ENCODE measurements around the gene USO1.
"Not testable (repeated sequence)": the region's sequence is repeated elsewhere in the genome, so short reads cannot be mapped to it uniquely, and the experiment has no call there.

Gene USO1

DNA sequence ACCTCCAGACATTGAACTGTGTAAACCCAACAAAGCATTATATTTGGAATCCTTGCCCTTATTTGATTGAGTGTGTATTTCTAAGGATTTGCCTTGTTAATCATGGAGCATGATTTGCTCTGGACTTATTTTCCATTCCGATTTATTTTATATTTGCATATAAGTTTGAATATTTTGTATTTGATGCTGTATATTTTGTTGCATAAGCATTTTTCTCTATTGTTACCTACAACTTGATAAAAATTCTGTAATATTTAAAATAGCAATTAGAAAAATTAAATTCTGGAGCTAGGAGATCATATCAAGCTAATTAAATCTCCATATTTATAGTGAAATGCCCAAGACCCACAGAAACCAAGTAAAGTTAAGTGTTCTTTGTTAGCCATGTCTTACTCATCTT lies 47.2 kb downstream of the USO1 start:
- DNase-seq (ENCODE audit: low read depth, low spot score) = no peak

DNA sequence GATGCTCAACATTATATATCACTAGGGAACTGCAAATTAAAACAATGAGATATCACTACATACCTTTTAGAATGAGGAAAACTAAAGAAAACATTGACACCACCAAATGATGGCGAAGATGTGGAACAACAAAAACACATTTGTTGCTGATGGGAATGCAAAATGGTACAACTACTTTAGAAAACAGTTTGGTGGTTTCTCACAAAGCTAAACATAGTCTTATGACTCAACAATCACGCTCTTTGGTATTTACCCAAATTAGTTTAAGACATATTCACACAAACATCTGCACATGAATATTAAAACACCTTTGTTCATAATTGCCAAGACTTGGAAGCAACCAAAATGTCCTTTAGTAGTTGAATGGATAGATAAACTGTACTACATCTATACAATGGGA lies 53.2 kb downstream of the USO1 start:
- DNase-seq (ENCODE audit: low read depth, low spot score) = no peak

DNA sequence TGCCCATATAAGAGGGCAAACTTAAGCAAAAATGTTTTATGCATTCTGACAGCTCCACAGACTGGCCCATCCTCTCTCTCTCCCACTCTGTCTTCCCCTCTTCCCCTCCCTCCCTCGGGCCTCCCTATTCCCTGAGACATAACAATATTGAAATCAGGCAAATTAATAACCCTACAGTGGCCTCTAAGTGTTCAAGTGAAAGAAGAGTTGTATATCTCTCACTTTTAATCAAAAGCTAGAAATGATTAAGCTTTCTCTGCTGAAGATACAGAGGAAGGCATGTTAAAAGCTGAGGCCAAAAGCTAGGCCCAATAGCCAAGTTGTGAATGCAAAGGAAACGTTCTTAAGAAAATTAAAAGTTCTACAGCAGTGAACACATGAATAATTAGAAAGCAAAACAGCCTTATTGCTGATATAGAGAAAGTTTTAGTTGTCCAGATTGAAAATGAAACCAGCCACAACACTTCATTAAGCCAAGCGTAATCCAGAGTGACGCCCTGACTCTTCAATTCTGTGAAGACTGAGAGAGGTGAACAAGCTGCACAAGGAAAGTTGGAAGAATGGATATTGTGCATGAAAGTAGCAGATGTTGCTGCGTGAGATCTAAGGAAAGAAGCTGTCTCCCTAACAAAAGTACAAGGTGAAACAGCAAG lies 54.9 kb downstream of the USO1 start:
- DNase-seq (ENCODE audit: low read depth, low spot score) = no peak

DNA sequence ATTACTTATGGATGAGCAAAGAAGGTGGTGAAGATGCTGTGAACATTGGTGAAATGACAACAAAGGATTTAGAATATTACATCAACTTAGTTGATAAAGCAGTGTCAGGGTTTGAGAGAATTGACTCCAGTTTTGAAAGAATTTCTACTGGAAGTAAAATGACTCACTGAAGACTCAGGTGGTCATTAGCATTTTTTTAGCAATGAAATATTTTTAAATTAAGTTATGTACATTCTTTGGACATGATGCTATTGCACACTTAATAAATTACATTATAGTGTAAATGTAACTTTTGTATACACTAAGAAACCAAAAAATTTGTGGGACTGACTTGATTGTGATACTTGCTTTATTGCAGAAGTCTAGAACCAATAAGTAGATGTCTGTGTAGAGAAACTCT lies 56.9 kb downstream of the USO1 start:
- no peak for DNase-seq (ENCODE audit: low read depth, low spot score)

DNA sequence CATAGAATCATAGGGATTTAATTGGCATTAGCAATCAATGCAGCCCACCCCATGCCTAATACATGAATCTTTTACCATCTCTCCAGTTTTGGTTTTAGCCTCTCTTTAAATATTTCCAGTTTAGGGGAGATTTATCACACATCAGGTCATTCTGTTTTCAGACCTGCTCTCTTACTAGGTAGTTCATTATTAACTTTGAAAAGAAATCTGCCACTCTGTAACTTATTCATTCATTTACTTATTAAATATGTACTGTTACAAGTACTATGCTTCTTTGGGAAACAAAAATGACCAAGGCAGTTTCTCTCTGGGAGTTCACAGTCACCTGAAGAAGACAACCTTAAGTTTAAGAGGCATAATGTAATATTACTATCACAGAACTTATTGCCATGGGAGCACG lies 62.1 kb downstream of the USO1 start:
- DNase-seq (ENCODE audit: low read depth, low spot score) = no peak

DNA sequence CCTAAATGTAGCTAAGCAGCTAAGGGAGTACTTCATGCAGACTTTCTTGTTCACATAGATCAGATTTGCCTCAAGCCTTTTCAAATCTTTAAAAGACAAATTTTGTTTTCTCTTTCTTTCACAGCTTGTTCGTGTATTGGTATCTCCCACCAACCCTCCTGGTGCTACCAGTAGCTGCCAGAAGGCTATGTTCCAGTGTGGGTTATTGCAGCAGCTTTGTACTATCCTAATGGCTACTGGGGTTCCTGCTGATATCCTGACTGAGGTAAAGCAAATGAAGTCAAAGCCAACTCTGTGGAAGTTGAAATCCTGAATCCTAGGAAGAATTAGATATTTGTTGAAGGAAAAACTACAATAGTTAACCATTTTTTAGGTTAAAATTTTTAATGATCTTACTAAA lies 62.6 kb downstream of the USO1 start:
- no peak for DNase-seq (ENCODE audit: low read depth, low spot score)

DNA sequence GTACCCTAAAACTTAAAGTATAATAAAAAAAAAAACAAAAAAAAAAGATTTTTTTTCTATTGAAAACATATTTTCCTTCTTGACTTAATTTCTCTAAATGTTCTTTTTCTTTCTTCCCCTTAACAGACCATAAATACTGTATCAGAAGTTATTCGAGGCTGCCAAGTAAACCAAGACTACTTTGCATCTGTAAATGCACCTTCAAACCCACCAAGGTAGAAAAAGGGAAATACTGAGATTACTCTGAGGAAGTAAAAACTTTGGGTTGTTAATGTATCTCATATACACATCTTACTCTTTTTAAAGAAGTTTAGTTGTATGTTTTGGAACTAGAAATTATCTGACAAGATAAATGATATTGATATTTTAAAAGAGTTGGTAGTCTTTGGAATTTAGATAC lies 65.6 kb downstream of the USO1 start:
- no peak for DNase-seq (ENCODE audit: low read depth, low spot score)

DNA sequence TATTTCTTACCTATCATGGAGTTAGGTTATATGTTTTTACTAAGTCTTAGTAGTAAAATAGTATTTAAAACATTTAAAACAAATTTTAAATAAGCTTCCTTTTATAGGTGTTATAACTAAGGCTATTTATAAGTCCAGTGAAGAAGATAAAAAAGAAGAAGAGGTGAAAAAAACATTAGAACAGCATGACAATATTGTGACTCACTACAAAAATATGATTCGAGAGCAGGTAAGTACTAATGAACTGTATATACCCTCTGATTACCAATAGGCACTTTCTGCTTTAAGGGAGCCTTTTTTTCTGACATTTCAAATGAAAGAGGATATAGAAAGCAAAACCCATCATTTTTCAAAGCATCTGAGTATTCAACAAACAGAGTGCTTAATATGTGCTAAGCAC lies 76.6 kb downstream of the USO1 start:
- no peak for DNase-seq (ENCODE audit: low read depth, low spot score)

DNA sequence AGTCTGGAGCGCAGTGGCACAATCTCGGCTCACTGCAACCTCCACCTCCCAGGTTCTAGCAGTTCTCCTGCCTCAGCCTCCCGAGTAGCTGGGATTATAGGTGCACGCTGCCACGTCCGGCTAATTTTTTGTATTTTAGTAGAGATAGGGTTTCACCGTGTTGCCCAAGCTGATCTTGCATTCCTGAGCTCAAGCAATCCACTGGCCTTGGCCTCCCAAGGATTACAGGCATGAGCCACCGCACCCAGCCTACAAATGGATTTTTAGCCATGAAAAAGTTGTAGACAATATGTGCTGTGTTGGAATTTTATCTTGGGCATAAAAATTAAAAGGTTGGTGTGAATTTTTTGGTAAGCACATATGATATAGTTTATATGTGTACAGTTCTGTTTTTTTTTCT lies 81.7 kb downstream of the USO1 start:
- DNase-seq (ENCODE audit: low read depth, low spot score) = not testable (repeated sequence)

DNA sequence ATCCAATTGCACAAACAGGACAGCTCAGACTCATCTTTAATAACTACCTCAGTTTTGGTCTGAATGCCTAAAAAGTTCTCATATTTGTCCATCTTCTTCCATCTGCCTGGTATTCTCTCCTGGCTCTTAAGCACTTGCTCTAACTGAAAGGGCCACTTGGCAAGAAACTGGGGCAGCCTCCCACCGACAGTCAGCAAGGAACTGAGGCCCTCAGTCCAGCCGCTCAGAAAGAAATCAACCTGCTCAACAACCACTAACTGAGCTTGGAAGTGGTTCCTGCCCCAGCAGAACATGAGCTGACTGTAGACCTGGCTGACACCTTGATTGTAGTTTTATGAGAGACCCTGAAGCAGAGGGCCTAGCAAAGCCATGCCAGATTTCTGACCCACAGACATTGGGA lies 93.5 kb downstream of the USO1 start:
- DNase-seq (ENCODE audit: low read depth, low spot score) = no peak

DNA sequence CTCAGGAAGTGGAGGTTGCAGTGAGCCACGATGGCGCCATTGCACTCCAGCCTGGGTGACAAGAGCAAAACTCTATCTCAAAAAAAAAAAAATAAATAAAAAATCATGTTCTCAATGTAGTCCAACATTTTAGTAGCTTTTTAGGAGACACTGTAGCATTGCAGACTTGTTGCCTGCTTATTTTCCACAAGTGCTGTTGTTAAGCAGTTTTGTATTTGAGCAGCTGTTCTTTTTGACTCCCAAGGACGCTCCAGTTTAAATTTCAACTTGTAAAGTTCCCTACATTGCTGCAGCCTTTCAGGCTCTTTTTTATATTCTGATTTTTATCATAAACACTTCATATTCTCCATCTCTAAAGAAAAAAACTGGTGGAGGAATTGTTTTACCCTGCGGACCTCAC lies 94.7 kb downstream of the USO1 start:
- no peak for DNase-seq (ENCODE audit: low read depth, low spot score)

DNA sequence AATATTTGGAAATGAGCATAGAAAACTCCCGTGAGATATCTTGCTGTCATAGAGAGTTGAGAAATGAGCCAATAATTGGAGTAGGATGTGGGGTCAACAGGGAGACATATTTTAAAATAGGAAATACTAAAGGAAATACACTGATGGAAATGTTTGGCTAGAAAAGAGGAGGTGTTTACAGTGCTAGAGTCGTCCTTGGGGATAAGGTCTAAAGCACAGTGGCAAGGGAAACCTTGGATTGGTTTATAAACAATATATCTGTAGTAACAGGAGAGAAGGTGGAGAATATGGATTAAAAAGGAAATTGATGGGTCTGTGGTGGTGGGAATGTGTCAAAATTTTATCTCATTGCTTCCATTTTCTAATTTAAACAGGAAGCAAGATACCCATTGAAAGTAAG lies 95.8 kb downstream of the USO1 start:
- DNase-seq (ENCODE audit: low read depth, low spot score) = no peak

DNA sequence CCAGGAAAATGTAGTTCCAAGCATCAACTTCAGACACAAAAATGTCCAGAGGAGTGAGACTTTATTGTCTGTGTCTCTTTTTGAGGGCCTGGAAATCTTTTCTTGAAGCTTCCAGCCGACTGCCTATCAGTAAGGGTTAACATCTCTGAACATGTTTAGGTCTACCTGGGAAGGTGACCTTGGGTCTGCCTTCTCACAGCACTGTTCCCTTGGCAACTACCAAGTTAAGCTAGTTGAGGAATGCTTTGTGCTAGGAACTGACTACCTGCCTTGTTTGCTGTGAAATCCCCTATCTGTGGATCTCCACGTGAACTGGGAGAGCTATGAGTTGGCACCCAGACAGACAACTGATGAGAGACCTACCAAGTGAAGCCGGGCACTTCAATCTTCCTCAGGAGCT lies 96.3 kb downstream of the USO1 start:
- DNase-seq (ENCODE audit: low read depth, low spot score) = no peak

DNA sequence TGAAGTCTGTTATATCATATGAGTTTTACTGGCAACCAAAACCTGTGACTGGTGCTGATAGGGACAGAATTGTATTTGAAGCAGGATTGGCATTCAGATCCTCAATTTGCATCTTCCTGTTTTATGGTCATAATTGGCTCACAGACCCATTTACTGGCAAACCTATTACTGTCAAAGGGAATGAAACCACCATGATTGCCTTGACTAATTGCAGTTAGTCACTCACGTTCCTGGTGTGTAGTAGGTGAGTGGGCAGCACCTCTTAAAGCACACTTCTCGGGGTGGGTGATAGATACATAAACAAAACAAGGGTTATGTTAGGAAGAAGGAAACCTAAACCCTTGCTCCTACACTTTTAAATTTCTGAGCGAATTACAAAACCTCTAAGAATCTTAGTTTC lies 96.8 kb downstream of the USO1 start:
- no peak for DNase-seq (ENCODE audit: low read depth, low spot score)

DNA sequence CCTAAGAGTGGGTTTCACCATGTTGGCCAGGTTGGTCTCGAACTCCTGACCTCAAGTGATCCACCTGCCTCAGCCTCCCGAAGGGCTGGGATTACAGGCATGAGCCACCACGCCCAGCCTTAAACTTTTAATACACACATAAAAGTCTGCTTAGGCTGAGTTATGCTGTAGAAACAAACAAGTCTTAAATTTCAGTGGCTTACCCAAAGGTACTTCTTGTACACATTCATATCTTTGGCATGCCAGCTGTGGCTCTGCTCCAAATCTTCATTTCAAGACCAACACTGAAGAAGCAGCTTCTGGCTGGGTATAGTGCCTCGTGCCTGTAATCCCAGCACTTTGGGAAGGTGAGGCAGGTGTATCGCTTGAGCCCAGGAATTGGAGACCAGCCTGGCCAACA lies 97.6 kb downstream of the USO1 start:
- no peak for DNase-seq (ENCODE audit: low read depth, low spot score)

DNA sequence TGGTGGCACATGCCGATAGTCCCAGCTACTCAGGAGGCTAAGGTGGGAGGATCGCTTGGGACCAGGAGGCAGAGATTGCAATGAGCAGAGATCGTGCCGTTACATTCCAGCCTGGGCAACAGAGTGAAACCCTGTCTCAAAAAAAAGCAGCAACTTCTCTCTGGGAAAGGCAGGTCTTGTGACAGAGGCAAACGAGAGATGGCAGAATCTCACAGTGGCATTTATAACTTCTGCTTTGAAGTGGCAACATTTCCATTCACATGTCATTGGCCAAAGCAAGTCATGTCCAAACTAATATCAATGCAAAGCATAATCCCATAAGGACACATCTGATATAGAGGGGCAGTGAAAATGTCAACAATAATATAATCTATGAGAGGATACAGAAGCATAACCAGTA lies 98.0 kb downstream of the USO1 start:
- no peak for DNase-seq (ENCODE audit: low read depth, low spot score)

DNA sequence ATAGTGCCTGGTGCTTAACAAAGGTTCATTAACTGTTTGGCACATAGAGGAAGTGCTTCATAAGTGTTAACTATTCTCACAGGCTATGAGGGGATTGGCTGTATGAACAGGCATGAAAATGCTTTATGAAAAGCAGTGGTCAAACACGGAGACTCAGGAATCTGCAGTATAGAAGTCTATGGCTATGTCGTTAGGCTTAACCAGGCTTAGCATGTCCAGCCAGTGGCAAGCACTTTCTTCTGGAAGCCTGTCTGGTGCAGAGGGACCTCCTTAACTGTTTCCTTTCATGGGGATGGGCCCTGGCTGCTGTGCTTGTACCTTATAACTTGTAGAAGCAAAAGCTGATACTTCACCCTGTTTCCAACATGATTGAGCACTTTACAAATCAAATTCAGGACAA lies 99.4 kb downstream of the USO1 start:
- DNase-seq (ENCODE audit: low read depth, low spot score) = no peak

DNA sequence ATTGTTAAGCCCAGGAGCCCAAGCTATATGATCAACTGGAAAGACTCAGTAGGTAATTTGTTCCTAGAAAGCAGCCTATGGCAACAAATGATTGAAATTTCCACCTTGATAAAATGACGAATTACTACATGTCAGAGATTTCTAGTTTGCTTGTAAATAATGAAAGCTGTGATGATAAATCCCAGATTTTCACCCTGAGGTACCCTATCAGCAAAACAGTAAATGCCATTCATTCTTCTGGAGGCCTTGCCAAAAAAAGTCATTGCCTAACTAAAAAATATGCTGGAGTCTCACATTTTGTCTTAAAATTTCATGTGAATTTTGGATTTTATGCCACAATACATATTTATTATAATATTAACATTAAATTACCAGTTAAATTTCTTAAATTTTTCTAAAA lies 106.5 kb downstream of the USO1 start:
- DNase-seq (ENCODE audit: low read depth, low spot score) = no peak

DNA sequence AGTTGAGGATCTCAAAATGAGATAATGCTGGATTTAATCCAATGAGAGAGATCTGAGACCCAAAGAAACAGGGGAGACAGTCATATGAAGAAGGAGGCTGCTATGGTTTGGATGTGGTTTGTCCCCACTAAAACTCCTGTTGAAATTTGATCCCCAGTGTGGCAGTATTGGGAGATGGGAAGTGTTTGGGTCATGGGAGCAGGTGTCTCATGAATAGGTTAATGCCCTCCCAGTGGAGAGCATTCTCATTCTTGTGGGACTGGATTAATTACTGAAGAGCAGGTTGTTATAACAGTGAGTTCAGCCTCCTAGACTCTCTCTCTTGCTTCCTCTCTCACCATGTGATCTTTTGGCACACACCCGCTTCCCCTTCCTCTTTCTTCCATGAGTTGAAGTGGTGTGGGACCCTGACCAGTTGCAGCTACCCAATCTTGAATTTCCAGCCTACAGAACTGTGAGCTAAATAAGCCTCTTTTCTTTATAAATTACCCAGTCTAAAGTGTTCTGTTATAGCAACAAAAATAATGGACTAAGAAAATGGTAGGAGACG lies 107.6 kb downstream of the USO1 start:
- DNase-seq (ENCODE audit: low read depth, low spot score) = no peak

DNA sequence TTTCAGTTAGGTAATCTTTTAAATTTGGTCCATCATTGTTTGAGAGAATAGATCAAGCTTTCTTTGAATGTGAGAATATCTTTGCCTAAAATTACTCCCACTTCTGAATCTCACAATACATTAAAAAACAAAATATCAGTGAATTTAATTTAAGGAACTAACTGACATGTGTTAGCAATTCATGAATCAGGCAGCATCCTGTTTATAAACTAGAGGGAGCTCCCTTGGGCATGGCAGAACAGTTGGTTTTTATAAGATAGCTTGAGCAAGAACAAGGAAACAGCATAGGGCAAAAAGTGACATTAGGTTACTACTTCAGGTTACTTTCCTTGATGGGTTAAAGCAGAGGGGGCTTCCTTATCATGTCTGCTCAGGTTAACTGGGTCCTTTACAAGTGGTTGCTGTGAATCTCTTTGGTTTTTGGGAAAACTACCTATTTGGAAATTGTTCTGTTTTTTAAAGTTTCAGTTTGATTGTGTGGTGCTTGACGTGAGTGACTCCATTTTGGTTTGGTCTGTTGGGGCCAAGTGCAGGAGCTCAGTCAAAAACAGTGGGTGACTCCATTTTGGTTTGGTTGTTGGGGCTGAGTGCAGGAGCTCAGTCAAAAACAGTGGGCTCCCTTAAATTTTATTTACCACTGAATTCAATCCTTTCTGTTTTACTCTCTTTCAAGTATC lies 109.9 kb downstream of the USO1 start:
- DNase-seq (ENCODE audit: low read depth, low spot score) = no peak

DNA sequence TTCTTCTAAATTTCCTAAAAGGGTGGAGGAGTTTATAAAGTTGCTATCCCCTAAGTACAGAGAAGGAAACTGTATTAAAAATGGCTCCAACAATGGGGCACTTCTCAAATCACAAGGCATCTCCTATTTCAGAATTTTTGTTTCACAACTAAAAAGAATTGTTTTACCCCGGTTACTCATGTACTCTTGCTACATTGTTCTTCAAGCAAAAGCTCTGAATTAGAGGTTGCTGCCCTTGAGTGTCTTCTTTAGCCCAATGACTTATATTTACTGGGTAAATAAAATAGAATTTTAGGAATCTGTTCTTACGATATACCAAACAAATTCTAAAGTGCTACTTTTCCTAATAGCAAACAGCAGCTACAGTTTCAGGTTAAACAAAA lies 110.4 kb downstream of the USO1 start:
- no peak for DNase-seq (ENCODE audit: low read depth, low spot score)

DNA sequence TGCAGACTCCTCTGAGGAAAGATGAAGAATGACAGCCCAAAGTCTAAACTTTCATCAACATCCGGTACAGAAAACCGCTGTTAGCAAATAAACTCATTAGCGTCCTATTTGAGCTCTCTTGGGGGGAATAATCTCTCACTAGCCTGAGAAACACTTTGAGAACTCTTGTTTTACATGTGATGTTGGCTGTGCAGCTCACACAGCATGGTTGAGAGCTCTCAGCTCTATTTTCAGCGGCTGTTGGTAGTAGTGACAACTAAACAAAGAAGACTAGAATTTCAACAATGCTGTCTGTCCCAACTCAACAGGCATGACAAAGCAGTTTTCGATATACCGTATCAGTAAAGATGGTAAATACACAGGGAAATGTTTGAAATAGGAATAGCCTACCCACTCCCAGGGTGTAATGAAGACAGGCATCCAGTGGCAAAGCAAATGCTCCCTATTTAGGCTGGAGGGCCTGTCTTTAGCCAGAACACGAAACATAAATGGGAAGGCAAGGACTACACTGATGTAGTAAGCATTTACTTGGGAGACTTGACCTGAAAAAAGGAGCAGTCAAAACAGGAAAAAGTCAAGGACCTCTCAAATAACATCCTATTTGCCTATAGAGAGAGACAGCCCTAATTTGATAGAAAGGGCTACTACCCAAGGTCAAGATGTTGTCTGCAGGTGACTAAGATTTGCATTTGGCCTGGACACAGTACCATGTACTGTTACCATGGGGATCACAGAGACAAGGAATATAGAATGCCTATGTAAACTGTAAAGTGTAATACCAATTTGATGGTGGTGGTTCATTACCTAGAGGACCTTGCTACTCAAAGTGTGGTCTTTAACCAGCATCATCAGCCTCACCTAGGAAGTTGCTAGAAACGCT lies 117.5 kb downstream of the USO1 start:
- DNase-seq (ENCODE audit: low read depth, low spot score) = peak; percentile 21

DNA sequence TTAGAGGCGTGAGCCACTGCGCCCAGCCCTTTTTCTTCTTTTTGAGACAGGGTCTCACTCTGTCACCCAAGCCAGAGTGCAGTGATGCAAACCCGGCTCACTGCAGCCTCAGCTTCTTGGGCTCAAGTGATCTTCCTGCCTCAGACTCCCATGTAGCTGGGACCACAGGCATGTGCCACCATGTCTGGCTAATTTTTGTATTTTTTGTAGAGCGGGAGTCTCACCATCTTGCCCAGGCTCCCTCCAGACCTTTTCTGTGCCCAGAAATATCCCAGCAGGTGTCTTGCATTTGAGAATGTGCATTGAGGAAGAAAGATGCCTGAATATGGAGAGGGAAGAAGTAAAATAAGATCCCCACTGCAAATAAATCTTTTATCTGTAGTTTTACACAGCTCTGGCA lies 119.2 kb downstream of the USO1 start:
- no peak for DNase-seq (ENCODE audit: low read depth, low spot score)

Data from ELF-1 (cell line).